Psoas muscle (tissue), 8 donors: ENCODE results near the gene FAM131A. TPM values are rescaled to one million over a fixed set of nuclear protein-coding genes. Genes with fewer than 3 reads are reported as not detected.

Experiments
- ATAC-seq, 4 donors: fragments of 200-7000 bp; cut with Tn5 transposase; one replicate each; pipeline ENCODE4 v1.9.1; 2020; ENCODE audit warnings: moderate library complexity in 3 of 4, mild to moderate bottlenecking in 2 of 4
- DNase-seq, 2 donors: peaks; one replicate each; pipeline ENCODE4 v3.0.0-alpha.2; 2020
- H3K27ac ChIP-seq: fragments of 200-600 bp; one replicate; pipeline ENCODE4 v1.8.0; 2022
- H3K27me3 ChIP-seq, 3 donors: fragments of 200-600 bp in 1 of 3; one replicate each; pipeline versions ENCODE4 v1.6.1 to v1.8.0; 2013 to 2022; ENCODE audit warnings: low read length in 2 of 3, mild to moderate bottlenecking in 2 of 3, moderate library complexity in 1 of 3; ENCODE audit not compliant: insufficient read depth in 3 of 3
- H3K36me3 ChIP-seq, 2 donors: fragments of 200-600 bp in 1 of 2; one replicate each; pipeline versions ENCODE4 v1.6.1 to v1.8.0; 2013 to 2022; ENCODE audit warnings: low read depth in 1 of 2, mild to moderate bottlenecking in 1 of 2, moderate library complexity in 1 of 2; ENCODE audit not compliant: insufficient read depth in 1 of 2
- H3K4me1 ChIP-seq: fragments of 200-600 bp; one replicate; pipeline ENCODE4 v1.8.0; 2022
- H3K4me3 ChIP-seq: fragments of 200-600 bp; one replicate; pipeline ENCODE4 v1.8.0; 2022; ENCODE audit warnings: mild to moderate bottlenecking
- H3K9me3 ChIP-seq: fragments of 200-600 bp; one replicate; pipeline ENCODE4 v1.8.0; 2022
- CTCF ChIP-seq: fragments of 200-600 bp; IDR thresholded peaks from one replicate; pipeline ENCODE4 v1.8.0; 2022; ENCODE audit warnings: antibody characterized with exemption
- WGBS, 3 donors: extraction: QIAGEN DNeasy Blood & Tissue Kit; methylation state at CpG; one replicate each; pipeline versions ENCODE4 v1.1.6 to v1.1.7; 2013; 5-methylcytosine and 5-hydroxymethylcytosine counted together
- intact Hi-C, 2 donors: fragments of 100-400 bp; cut with DNase I; formaldehyde crosslinking; loops; one replicate each; pipeline versions ENCODE4 v1.11.0 to v1.14.2; 2022
- polyA plus RNA-seq, 3 donors: library from polyadenylated mRNA; stranded (reverse); fragments of 200-250 nt; gene quantifications; one replicate each; pipeline ENCODE4 v1.2.3, GENCODE V29; 2013
- total RNA-seq, 4 donors: library from RNA; stranded (reverse); fragmentation: NEBNext Ultra II Directional in 2 of 4; extraction: Animal tissue kit (Norgen Biotek cat#: 25700) in 2 of 4; gene quantifications; one replicate each; pipeline versions ENCODE4 v1.2.1 to v1.2.4, GENCODE V29; 2021 to 2023
- donor health status: healthy with polysubstance abuse.
- donor health status: DM: no; HTN: no; CAD: no; lungs with moderate emphysema.
- donor health status: Bipolar disorder and iron deficiency.
- donor health status: healthy.
- donor health status: DM: yes; HTN: yes; CAD: no.
- donor health status: DM: no; HTN: no; CAD: no.
- donor health status: DM: no; HTN: no; CAD: no.
- donor health status: DM: yes; HTN: yes; CAD: no.

Gene FAM131A
- total and polyA plus RNA-seq, 7 donors: 12.6 to 26.8 (median 13.9) TPM

GRCh38 chr3:184382326-184383032, 45.1 kb downstream of the FAM131A start:
- no peak for ATAC-seq
- peaks cover 10% of the 10 kb centered on the region for H3K4me1 ChIP-seq
- H3K36me3 ChIP-seq: peaks cover 0 to 13% of the 10 kb centered on the region in 2 donors
- DNase-seq: no peak
- H3K27ac ChIP-seq: no peak overlapping the region
- H3K27me3 ChIP-seq: peaks cover 0 to 24% (median 0%) of the 10 kb centered on the region in 3 donors
- intact Hi-C loops: loop anchor here in 1 of 2 donors (5.0 kb wide), 1 partner anchor 405 kb away; no protein-coding TSS in a partner anchor
- no peaks in the 10 kb centered on the region for H3K9me3 ChIP-seq
- WGBS, 3 donors: 88 to 92% (median 90%) methylated on average over 16 of the region's 16 CpGs
- no peak overlapping the region for H3K4me3 ChIP-seq
- no peak for TF ChIP-seq CTCF

- no peak for TF ChIP-seq CTCF
- intact Hi-C loops: loop anchor here in 1 of 2 donors (5.0 kb wide), 1 partner anchor 404 kb away; no protein-coding TSS in a partner anchor
- H3K9me3 ChIP-seq: no peaks in the 10 kb centered on the region
- peaks cover 7% of the 10 kb centered on the region for H3K4me1 ChIP-seq
- ATAC-seq: no peak
- DNase-seq: no peak
- 87 to 92% (median 87%) methylated on average over 15 of the region's 15 CpGs for WGBS, 3 donors
- no peak overlapping the region for H3K4me3 ChIP-seq
- H3K27me3 ChIP-seq: peaks cover 0 to 22% (median 0%) of the 10 kb centered on the region in 3 donors
- no peak overlapping the region for H3K27ac ChIP-seq
- H3K36me3 ChIP-seq: peaks cover 0 to 18% of the 10 kb centered on the region in 2 donors
Observed at GRCh38 chr3:184383033-184383740, 45.8 kb downstream of the FAM131A start.

- H3K4me3 ChIP-seq: no peak overlapping the region
- peaks cover 0 to 21% of the 10 kb centered on the region in 2 donors for H3K36me3 ChIP-seq
- H3K9me3 ChIP-seq: no peaks in the 10 kb centered on the region
- no peak for DNase-seq
- intact Hi-C loops: loop anchor here in 1 of 2 donors (5.0 kb wide), 1 partner anchor 403 kb away; no protein-coding TSS in a partner anchor
- peaks cover 7% of the 10 kb centered on the region for H3K4me1 ChIP-seq
- ATAC-seq: no peak
- WGBS, 3 donors: 80 to 84% (median 83%) methylated on average over 9 of the region's 9 CpGs
- no peak overlapping the region for H3K27ac ChIP-seq
- H3K27me3 ChIP-seq: peaks cover 0 to 14% (median 0%) of the 10 kb centered on the region in 3 donors
- no peak for TF ChIP-seq CTCF
Observed at GRCh38 chr3:184384342-184384741, 46.9 kb downstream of the FAM131A start.

- DNase-seq: no peak
- no peak for TF ChIP-seq CTCF
- H3K27me3 ChIP-seq: peaks cover 0 to 14% (median 0%) of the 10 kb centered on the region in 3 donors
- no peaks in the 10 kb centered on the region for H3K9me3 ChIP-seq
- H3K27ac ChIP-seq: no peak overlapping the region
- intact Hi-C loops: loop anchor here in 1 of 2 donors (5.0 kb wide), 1 partner anchor 402 kb away; no protein-coding TSS in a partner anchor
- 91 to 97% (median 94%) methylated on average over 8 of the region's 8 CpGs for WGBS, 3 donors
- ATAC-seq: no peak
- no peak overlapping the region for H3K4me3 ChIP-seq
- peaks cover 0 to 26% of the 10 kb centered on the region in 2 donors for H3K36me3 ChIP-seq
- peaks cover 7% of the 10 kb centered on the region for H3K4me1 ChIP-seq
Observed at GRCh38 chr3:184384856-184385422, 47.5 kb downstream of the FAM131A start.
